ENCODE measurements around the gene MORN4. TPM values are rescaled to one million over a fixed set of nuclear protein-coding genes. Genes with fewer than 3 reads are reported as not detected.

MORN4 gene
- total RNA-seq, 1 experiment from 2014 or later: 11.9 TPM

DNA sequence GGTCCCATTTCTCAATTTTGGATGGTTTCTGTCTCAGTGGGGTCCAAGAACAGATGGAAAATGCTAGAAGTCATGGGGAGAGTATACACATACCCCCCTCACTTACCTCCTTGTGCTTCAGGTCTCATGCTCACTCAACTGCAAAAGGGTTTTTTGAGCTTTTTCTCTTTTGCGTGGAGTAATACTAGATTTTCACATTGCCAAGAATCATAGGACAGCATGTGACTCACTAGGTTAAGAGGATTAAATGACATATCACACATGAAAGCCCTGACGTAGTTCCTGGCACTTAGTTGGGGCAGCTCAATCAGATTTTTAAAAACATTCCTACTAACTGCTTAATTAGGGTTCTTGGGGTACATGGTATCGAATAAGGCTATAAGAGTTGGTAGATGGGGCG lies 11.6 kb upstream of the MORN4 start:
- Histone ChIP-seq H3K27ac (ENCODE audit: insufficient read length, low read depth, low read length) (no peak overlapping the region), H3K9me3 (ENCODE audit: control insufficient read depth, low read depth, low read length) (no peaks in the 10 kb centered on the region), H2BK20ac (ENCODE audit: low read depth, low read length, poor library complexity, severe bottlenecking) (no peak overlapping the region), H3K56ac (ENCODE audit: insufficient read length, low read depth, low read length) (no peak overlapping the region), H4K8ac (replicated peaks; ENCODE audit: insufficient read length, low read depth, low read length) (no peak overlapping the region), H3K23ac (ENCODE audit: insufficient read length, low read depth, low read length) (no peak overlapping the region), H2BK15ac (ENCODE audit: low read depth, low read length) (no peak overlapping the region), H2BK120ac (ENCODE audit: low read depth, low read length, poor library complexity, severe bottlenecking) (no peak overlapping the region), H3K79me2 (ENCODE audit: insufficient read depth, low read length) (peaks cover 9% of the 10 kb centered on the region; the same call in 1 of the 2 replicates), H3K4me2 (ENCODE audit: insufficient read depth, insufficient read length, low read length) (no peak overlapping the region), H2AFZ (ENCODE audit: low read length) (no peak overlapping the region), H3K14ac (ENCODE audit: insufficient read depth, low read length) (no peak overlapping the region), H3K27me3 (ENCODE audit: insufficient read depth, low read length) (no peaks in the 10 kb centered on the region), H3K9ac (ENCODE audit: extremely low read depth, insufficient read length, low read length) (no peak overlapping the region), H4K91ac (ENCODE audit: insufficient read length, low read depth, low read length) (no peak overlapping the region), H3K18ac (ENCODE audit: insufficient read length, low read depth, low read length) (no peak overlapping the region), H2AK5ac (ENCODE audit: insufficient read length, low read length) (no peak overlapping the region), H2BK5ac (ENCODE audit: insufficient read length, low read length) (no peak overlapping the region), H3K4me1 (ENCODE audit: insufficient read depth, low read length) (peaks cover 10% of the 10 kb centered on the region), H4K5ac (ENCODE audit: insufficient read length, low read depth, low read length) (no peak overlapping the region), H4K20me1 (ENCODE audit: control insufficient read depth, insufficient read depth, insufficient read length) (no peaks in the 10 kb centered on the region), H3K79me1 (ENCODE audit: insufficient read depth, low read depth, low read length, poor library complexity, severe bottlenecking) (peaks cover 4% of the 10 kb centered on the region), H3T11ph (ENCODE audit: low read length) (no peak overlapping the region), H2BK12ac (ENCODE audit: insufficient read length, low read depth, low read length) (no peak overlapping the region), H3K23me2 (ENCODE audit: insufficient read length, low read depth, low read length, poor library complexity, severe bottlenecking) (peaks cover 14% of the 10 kb centered on the region), H3K4ac (ENCODE audit: low read depth, low read length) (no peak overlapping the region)
- H3K9me3 Mint-ChIP-seq: no peaks in the 10 kb centered on the region; a peak in 2 of 5 replicates
- no peaks in the 10 kb centered on the region for H3K27me3 Mint-ChIP-seq (ENCODE audit: low read depth)
- peaks cover 39 to 43% of the 10 kb centered on the region in 2 experiments for H3K4me1 Mint-ChIP-seq
- TF ChIP-seq, protein P1, sequence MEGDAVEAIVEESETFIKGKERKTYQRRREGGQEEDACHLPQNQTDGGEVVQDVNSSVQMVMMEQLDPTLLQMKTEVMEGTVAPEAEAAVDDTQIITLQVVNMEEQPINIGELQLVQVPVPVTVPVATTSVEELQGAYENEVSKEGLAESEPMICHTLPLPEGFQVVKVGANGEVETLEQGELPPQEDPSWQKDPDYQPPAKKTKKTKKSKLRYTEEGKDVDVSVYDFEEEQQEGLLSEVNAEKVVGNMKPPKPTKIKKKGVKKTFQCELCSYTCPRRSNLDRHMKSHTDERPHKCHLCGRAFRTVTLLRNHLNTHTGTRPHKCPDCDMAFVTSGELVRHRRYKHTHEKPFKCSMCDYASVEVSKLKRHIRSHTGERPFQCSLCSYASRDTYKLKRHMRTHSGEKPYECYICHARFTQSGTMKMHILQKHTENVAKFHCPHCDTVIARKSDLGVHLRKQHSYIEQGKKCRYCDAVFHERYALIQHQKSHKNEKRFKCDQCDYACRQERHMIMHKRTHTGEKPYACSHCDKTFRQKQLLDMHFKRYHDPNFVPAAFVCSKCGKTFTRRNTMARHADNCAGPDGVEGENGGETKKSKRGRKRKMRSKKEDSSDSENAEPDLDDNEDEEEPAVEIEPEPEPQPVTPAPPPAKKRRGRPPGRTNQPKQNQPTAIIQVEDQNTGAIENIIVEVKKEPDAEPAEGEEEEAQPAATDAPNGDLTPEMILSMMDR (conservative IDR thresholded peaks at IDR 0.05): no peak
- H3K27ac Mint-ChIP-seq: no peak overlapping the region
- no peak for DNase-seq
- H3K36me3 Mint-ChIP-seq (ENCODE audit: insufficient read depth in 1 of 3, low read depth in 3 of 3): peaks cover 17 to 31% (median 29%) of the 10 kb centered on the region in 3 experiments; a peak in 6 of 7 replicates
- H3K4me3 Mint-ChIP-seq: no peak overlapping the region
- no CpG with 5 or more reads among the region's 4 CpGs for WGBS (ENCODE audit: extremely low coverage, insufficient read length, low lambda C conversion rate)

All from H9 (cell line).